Endothelial cell of umbilical vein (primary cell): ENCODE results near the gene CEACAM3. TPM values are rescaled to one million over a fixed set of nuclear protein-coding genes. Genes with fewer than 3 reads are reported as not detected.

Source experiments
- BruUV-seq: library from RNA; stranded (reverse); fragments of 400-500 nt; replicated peaks from 2 replicates; lab custom pipeline; 2021; lab: Mats Ljungman, UMichigan
- CTCF ChIA-PET: fragments of 300-600, 350-600 bp; sonication (Branson Sonifier 250); formaldehyde crosslinking; loops from one replicate; lab custom pipeline; 2021; ENCODE audit warnings: antibody characterized with exemption, inconsistent platforms; lab: Charles Lee
- POLR2A ChIA-PET: fragments of 300-600, 350-600 bp; sonication (Branson Sonifier 250); formaldehyde crosslinking; loops from one replicate; lab custom pipeline; 2021; ENCODE audit warnings: antibody characterized with exemption, inconsistent platforms; lab: Charles Lee
- DNase-seq: peaks from one replicate; pipeline ENCODE4 v3.0.0-alpha.2; 2011; ENCODE audit warnings: low read depth, low spot score
- FAIRE-seq: peaks from 2 replicates; lab custom pipeline; 2011; peaks lifted over from hg19 to GRCh38; lab: Jason Lieb, UNC
- H2AFZ ChIP-seq: 2 replicates; pipeline ENCODE4 v1.6.0; 2012; ENCODE audit warnings: low read depth, low read length, control low read depth, inconsistent platforms
- H3K27ac ChIP-seq: 2 replicates; pipeline ENCODE4 v1.5.1; 2011; ENCODE audit warnings: low read depth, mild to moderate bottlenecking, control low read depth, low read length, moderate library complexity; ENCODE audit not compliant: insufficient read depth
- H3K27me3 ChIP-seq, 2 experiments: 2 replicates each; pipeline versions ENCODE4 v1.6.0 to v1.6.1; 2011; ENCODE audit warnings: low read length in 2 of 2, mixed read lengths in 1 of 2; ENCODE audit not compliant: control insufficient read depth in 2 of 2, insufficient read depth in 2 of 2
- H3K36me3 ChIP-seq, 2 experiments: 2 replicates in 1 of 2; 3 replicates in 1 of 2; pipeline ENCODE4 v1.5.1; 2011; ENCODE audit warnings: low read length in 2 of 2, mild to moderate bottlenecking in 1 of 2, moderate library complexity in 1 of 2; ENCODE audit not compliant: control insufficient read depth in 2 of 2, insufficient read depth in 2 of 2; ENCODE audit errors: extremely low read depth in 1 of 2
- H3K4me1 ChIP-seq: 3 replicates; pipeline ENCODE4 v1.5.1; 2011; ENCODE audit warnings: mild to moderate bottlenecking, low read length; ENCODE audit not compliant: control insufficient read depth, insufficient read depth; ENCODE audit errors: extremely low read depth
- H3K4me2 ChIP-seq: 2 replicates; pipeline ENCODE4 v1.6.1; 2011; ENCODE audit warnings: low read length, control low read depth, mixed read lengths; ENCODE audit not compliant: insufficient read depth
- H3K4me3 ChIP-seq, 3 experiments: fragments of 200-600 bp in 1 of 3; sonication (generic), shearing (Covaris generic) in 1 of 3; replicated peaks in 1 of 3; 2 replicates each; pipeline ENCODE4 v1.5.1; 2011 to 2016; ENCODE audit warnings: control low read depth in 3 of 3, low read length in 3 of 3, mild to moderate bottlenecking in 2 of 3, inconsistent platforms in 1 of 3, low read depth in 1 of 3, moderate library complexity in 1 of 3; ENCODE audit not compliant: insufficient read depth in 1 of 3
- H3K79me2 ChIP-seq: 2 replicates; pipeline ENCODE4 v1.6.0; 2012; ENCODE audit warnings: low read length, inconsistent platforms; ENCODE audit not compliant: control insufficient read depth, insufficient read depth
- H3K9ac ChIP-seq: replicated peaks from 2 replicates; pipeline ENCODE3; 2011; ENCODE audit warnings: low read length, control low read depth; ENCODE audit not compliant: insufficient read depth; ENCODE audit errors: extremely low read depth
- H3K9me1 ChIP-seq: replicated peaks from 3 replicates; pipeline ENCODE4 v1.6.0; 2011; ENCODE audit warnings: mild to moderate bottlenecking, low read length; ENCODE audit not compliant: control insufficient read depth, insufficient read depth; ENCODE audit errors: extremely low read depth
- H3K9me3 ChIP-seq: replicated peaks from 2 replicates; pipeline ENCODE4 v1.5.1; 2012; ENCODE audit warnings: low read length, inconsistent platforms; ENCODE audit not compliant: control insufficient read depth, insufficient read depth
- H4K20me1 ChIP-seq: replicated peaks from 2 replicates; pipeline ENCODE3; 2011; ENCODE audit warnings: mild to moderate bottlenecking, low read length; ENCODE audit not compliant: control insufficient read depth, insufficient read depth; ENCODE audit errors: extremely low read depth
- EZH2 ChIP-seq: IDR thresholded peaks from 2 replicates; pipeline ENCODE4 v1.6.1; 2012; ENCODE audit warnings: borderline replicate concordance, low read depth, mild to moderate bottlenecking, moderate library complexity, low read length, inconsistent platforms; ENCODE audit not compliant: severe bottlenecking
- FOS ChIP-seq: IDR thresholded peaks from 2 replicates; pipeline ENCODE4 v1.6.1; 2011; ENCODE audit warnings: mild to moderate bottlenecking, low read length, moderate library complexity, borderline replicate concordance; ENCODE audit not compliant: insufficient read depth
- GATA2 ChIP-seq: IDR thresholded peaks from 2 replicates; pipeline ENCODE4 v1.7.0; 2011; ENCODE audit warnings: low read depth, mild to moderate bottlenecking, moderate library complexity, mixed read lengths, low read length; ENCODE audit not compliant: insufficient read length, insufficient read depth
- JUN ChIP-seq: IDR thresholded peaks from 2 replicates; pipeline ENCODE4 v1.6.1; 2011; ENCODE audit warnings: borderline replicate concordance, low read depth; ENCODE audit not compliant: insufficient read length, insufficient read depth
- MYC ChIP-seq: IDR thresholded peaks from one replicate; pipeline ENCODE4 v1.6.1; 2011; ENCODE audit warnings: mild to moderate bottlenecking, low read depth, low read length
- POLR2AphosphoS5 ChIP-seq: IDR thresholded peaks from 2 replicates; pipeline ENCODE4 v1.6.1; 2012; ENCODE audit warnings: low read depth, mild to moderate bottlenecking, control low read depth, low read length, moderate library complexity; ENCODE audit not compliant: insufficient read depth
- dilution Hi-C: fragments of 300-500 bp; cut with MboI; formaldehyde crosslinking; loops from one replicate; pipeline ENCODE4 v1.15.0; 2019; ENCODE audit warnings: low sequenced_read_pairs; ENCODE audit not compliant: extremely low pct_ligation_motif_present
- intact Hi-C: fragments of 100-400 bp; cut with micrococcal nuclease; formaldehyde crosslinking; loops from one replicate; pipeline ENCODE4 v1.10.0; 2022
- polyA plus RNA-seq, 4 experiments: library from polyadenylated mRNA; depleted of rRNA in 3 of 4; stranded (reverse) in 3 of 4; unstranded in 1 of 4; fragments of >200 nt; gene quantifications; 2 replicates each; pipeline versions ENCODE4 v1.2.1 to v1.2.3, GENCODE V29; 2011 to 2012; ENCODE audit warnings: missing spikeins in 1 of 4
- total RNA-seq: library from RNA; stranded (reverse); gene quantifications from 2 replicates; pipeline ENCODE4 v1.2.3, GENCODE V29; 2021
- TF ChIP-seq, protein P1 (sequence below), 2 donors: IDR thresholded peaks; 1 replicate in 1 of 2; 2 replicates in 1 of 2; pipeline ENCODE4 v1.5.1; 2011; ENCODE audit warnings: low read length in 2 of 2, mild to moderate bottlenecking in 2 of 2, moderate library complexity in 2 of 2, control low read depth in 1 of 2, inconsistent platforms in 1 of 2, low read depth in 1 of 2; ENCODE audit not compliant: insufficient read depth in 1 of 2; ENCODE audit errors: extremely low read depth in 1 of 2
- TF ChIP-seq, protein P2 (sequence below): IDR thresholded peaks from 2 replicates; pipeline ENCODE4 v1.6.1; 2011; ENCODE audit not compliant: insufficient read depth, insufficient read length

CEACAM3 gene
- total and polyA plus RNA-seq, 2 donors (not counting 3 experiments of a cell fraction or from before 2014, with no cell fraction given) = not detected

DNA sequence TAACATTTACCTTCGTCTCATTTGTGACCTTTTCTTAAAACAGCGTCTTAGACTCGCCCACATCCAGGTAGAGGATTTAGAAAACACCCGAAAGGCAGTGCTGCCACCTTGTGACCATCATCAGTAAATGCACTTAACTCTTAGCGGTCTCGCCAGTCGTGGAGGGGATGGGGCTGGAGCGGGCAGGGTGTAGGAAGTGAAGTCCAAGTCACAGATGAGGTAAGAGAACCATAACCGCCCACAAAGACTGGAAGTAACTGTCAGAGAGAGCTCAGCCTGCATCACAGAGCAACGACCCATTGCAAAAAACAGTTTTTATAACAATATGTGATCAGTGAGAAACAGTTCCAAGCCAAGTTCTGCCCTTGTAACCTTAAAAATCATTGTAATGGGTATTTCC lies 10.7 kb upstream of the CEACAM3 start:
- Histone ChIP-seq H3K4me2 (no peak overlapping the region), H3K9me3 (no peaks in the 10 kb centered on the region), H3K4me1 (no peaks in the 10 kb centered on the region), H3K27ac (no peak overlapping the region), H4K20me1 (no peaks in the 10 kb centered on the region), H3K79me2 (no peaks in the 10 kb centered on the region), H3K36me3 (no peaks in the 10 kb centered on the region), H2AFZ (no peak overlapping the region), H3K9ac (no peak overlapping the region), H3K9me1 (no peaks in the 10 kb centered on the region), H3K27me3 (peaks cover 2 to 3% of the 10 kb centered on the region in 2 experiments), H3K4me3 (no peak overlapping the region)
- dilution Hi-C loops = no loop called here
- intact Hi-C loops = loop anchor here (1.0 kb wide), 1 partner anchor 32 kb away; no protein-coding TSS in a partner anchor
- TF ChIP-seq POLR2AphosphoS5 (no peak), JUN (no peak), FOS (no peak)
- TF ChIP-seq, protein P1, sequence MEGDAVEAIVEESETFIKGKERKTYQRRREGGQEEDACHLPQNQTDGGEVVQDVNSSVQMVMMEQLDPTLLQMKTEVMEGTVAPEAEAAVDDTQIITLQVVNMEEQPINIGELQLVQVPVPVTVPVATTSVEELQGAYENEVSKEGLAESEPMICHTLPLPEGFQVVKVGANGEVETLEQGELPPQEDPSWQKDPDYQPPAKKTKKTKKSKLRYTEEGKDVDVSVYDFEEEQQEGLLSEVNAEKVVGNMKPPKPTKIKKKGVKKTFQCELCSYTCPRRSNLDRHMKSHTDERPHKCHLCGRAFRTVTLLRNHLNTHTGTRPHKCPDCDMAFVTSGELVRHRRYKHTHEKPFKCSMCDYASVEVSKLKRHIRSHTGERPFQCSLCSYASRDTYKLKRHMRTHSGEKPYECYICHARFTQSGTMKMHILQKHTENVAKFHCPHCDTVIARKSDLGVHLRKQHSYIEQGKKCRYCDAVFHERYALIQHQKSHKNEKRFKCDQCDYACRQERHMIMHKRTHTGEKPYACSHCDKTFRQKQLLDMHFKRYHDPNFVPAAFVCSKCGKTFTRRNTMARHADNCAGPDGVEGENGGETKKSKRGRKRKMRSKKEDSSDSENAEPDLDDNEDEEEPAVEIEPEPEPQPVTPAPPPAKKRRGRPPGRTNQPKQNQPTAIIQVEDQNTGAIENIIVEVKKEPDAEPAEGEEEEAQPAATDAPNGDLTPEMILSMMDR (IDR thresholded peaks at IDR 0.05; ENCODE audit: extremely low read depth in 1 of 2, insufficient read depth in 1 of 2, low read depth in 1 of 2, low read length in 2 of 2) = peak; percentile 78 to 81
- FAIRE-seq (peak; percentile 96), DNase-seq (peak; percentile 66)
- ChIA-PET POLR2A (no interaction called here), CTCF (interaction anchor here (1.3 to 4.9 kb wide), 4 partner anchors 8 to 33 kb away, joined by 3 to 43 read pairs (median 14); partner anchors contain the start of gene CEACAM3)
- BruUV-seq = no TSS peak

DNA sequence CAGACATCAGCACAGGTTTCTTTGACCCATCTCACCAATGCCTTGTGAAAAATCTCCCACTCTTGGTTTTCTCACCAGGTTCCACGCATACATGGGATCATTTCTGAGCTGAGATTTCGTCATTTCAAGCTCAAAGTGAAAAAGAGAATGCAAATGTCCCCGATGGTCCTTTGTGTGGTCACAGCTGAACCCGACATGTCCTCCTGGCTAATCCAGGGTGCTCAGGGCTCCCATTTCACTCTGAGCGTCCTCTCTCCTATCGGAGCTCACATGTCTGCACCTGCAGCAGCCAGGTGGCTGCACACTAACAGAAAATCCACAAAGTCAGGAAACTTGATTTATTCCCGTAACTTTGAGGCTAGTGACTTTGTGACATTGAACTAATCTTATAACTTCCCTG lies 9.3 kb upstream of the CEACAM3 start:
- no peak overlapping the region for H3K4me3 ChIP-seq
- H3K36me3 ChIP-seq = no peaks in the 10 kb centered on the region
- H3K9ac ChIP-seq = no peak overlapping the region
- H3K79me2 ChIP-seq = no peaks in the 10 kb centered on the region
- no peaks in the 10 kb centered on the region for H3K9me3 ChIP-seq
- TF ChIP-seq FOS (no peak), JUN (no peak), GATA2 (no peak), EZH2 (no peak), MYC (no peak), POLR2AphosphoS5 (no peak)
- TF ChIP-seq, protein P1 (IDR thresholded peaks at IDR 0.05; ENCODE audit: extremely low read depth in 1 of 2, insufficient read depth in 1 of 2, low read depth in 1 of 2, low read length in 2 of 2) = no peak
- TF ChIP-seq, protein P2, sequence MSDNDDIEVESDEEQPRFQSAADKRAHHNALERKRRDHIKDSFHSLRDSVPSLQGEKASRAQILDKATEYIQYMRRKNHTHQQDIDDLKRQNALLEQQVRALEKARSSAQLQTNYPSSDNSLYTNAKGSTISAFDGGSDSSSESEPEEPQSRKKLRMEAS = no peak
- intact Hi-C loops = no loop called here
- H4K20me1 ChIP-seq = no peaks in the 10 kb centered on the region
- DNase-seq = no peak
- dilution Hi-C loops = no loop called here
- peaks cover 2 to 3% of the 10 kb centered on the region in 2 experiments for H3K27me3 ChIP-seq
- BruUV-seq = no TSS peak
- no peak overlapping the region for H3K27ac ChIP-seq
- POLR2A ChIA-PET = no interaction called here
- H2AFZ ChIP-seq = no peak overlapping the region
- no peaks in the 10 kb centered on the region for H3K4me1 ChIP-seq
- no peaks in the 10 kb centered on the region for H3K9me1 ChIP-seq
- no peak overlapping the region for H3K4me2 ChIP-seq
- CTCF ChIA-PET = interaction anchor here (4.9 kb wide), 1 partner anchor 34 kb away, joined by 43 read pairs; no protein-coding TSS in a partner anchor
- FAIRE-seq = no peak
